Activated CD8-positive, alpha-beta memory T cell treated with anti-CD3 and anti-CD28 coated beads, Interleukin-2, amount 50 U/mL, for 48 hours (primary cell): ENCODE results near the gene ZNF207.
"Not testable (repeated sequence)": the region's sequence is repeated elsewhere in the genome, so short reads cannot be mapped to it uniquely, and the experiment has no call there.

ENCODE experiments used
- DNase-seq: peaks from one replicate; pipeline ENCODE4 v3.0.0-alpha.2; 2020

Gene ZNF207

DNA sequence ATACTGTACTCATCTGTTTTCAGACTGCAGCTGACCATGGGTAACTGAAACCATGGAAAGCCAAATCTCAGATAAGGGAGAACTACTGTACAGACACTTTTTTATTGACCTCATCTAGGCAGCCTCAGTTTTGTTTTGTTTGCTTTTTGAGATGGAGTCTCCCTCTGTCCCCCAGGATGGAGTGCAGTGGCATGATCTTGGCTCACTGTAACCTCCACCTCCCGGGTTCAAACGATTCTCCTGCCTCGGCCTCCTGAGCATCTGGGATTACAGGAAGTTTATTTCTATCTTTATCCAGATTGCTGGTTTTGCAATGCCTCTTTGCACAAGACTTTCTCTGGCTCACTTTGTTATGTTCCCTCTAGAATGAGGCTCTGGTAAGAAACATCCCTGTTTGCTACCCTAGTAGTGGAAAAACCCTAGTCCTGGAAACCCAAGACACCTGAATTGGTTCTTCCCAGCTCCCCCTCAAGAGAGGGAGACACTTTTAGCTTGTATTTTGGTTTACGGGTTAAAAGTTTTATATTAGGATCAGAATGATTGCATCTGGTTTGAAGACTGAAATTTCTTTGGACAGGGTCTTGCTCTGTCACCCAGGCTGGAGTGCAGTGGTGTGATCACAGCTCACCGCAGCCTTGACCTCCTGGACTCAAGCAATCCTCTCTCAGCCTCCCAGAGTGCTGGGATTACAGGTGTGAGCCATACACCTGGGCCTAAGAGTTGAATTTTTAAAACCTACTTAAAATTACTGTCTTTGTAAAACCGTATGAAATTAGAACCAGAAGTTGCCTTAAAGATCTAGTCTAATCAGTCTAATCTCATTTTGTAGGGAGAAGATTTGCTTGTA is 38.9 kb downstream of the ZNF207 start:
- DNase-seq = no peak

- no peak for DNase-seq
Observed at GRCh38 chr17:32393904-32394303, 43.9 kb downstream of the ZNF207 start.

DNA sequence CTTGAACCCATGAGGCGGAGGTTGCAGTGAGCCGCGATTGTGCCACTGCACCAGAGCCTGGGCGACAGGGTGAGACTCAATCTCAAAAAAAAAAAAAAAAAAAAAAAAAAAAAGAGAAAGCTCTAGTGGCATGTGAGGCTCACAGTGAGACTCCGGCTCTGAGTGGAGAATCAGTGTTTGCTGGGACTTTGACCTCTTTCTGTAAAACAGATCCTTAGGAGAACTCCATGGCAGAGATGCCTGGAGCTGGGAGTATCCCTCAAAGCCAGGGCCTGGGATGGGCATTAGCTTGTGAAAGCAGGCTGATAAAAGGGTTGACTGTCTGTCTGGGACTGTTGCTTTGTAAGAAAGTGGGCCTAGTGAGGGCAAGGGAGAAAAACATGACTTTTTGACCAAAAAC is 46.4 kb downstream of the ZNF207 start:
- no peak for DNase-seq

DNA sequence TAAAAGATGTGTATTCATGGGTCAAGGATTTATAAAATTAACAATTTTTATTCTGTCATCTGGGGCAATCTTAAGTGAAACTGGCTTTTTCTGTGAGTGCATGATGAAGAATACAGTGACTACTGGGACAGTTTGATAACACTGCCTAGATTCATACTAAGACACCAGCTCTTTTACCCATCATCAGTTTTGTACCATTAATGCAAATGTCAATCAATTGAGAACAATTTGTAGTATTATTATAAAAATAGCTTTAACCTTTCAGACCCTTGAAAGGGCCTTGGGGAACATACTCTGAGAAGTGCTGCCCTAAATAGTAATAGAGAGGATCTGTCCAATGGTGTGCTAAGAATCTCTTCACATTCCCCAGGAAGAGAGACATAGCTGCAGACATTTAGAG is 49.0 kb downstream of the ZNF207 start:
- no peak for DNase-seq

DNA sequence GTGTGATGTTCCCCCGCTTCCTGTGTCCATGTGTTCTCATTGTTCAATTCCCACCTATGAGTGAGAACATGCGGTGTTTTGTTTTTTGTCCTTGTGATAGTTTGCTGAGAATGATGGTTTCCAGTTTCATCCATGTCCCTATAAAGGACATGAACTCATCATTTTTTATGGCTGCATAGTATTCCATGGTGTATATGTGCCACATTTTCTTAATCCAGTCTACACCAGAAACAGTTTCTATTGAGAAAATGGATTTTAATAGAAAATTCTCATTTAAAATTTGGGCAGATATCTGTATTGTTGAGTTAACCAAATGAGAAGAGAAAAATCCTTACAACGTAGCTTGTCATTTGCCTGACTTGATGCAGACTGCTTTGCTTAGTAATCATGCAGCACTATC is 60.1 kb downstream of the ZNF207 start:
- DNase-seq = not testable (repeated sequence)

- DNase-seq = no peak
Observed at GRCh38 chr17:32426894-32427293, 76.9 kb downstream of the ZNF207 start.

GRCh38 chr17:32429598-32429997 is 79.6 kb downstream of the ZNF207 start:
- DNase-seq = no peak
